HepG2 (cell line): ENCODE measurements around the gene ACAP3.

Experiments
- EZH2 ChIP-seq: conservative IDR thresholded peaks from 2 replicates; pipeline ENCODE4 v1.6.1; 2012; ENCODE audit warnings: mild to moderate bottlenecking, low read depth, low read length, moderate library complexity
- TRIM24 ChIP-seq: sonication (generic); formaldehyde crosslinking; IDR thresholded peaks from 2 replicates; pipeline ENCODE4 v1.8.0; 2022; ENCODE audit warnings: mild to moderate bottlenecking, missing genetic modification reagents
- YY1 ChIP-seq: IDR thresholded peaks from 2 replicates; pipeline ENCODE4 v1.6.1; 2011; ENCODE audit warnings: low read length, low read depth, moderate library complexity, mild to moderate bottlenecking; ENCODE audit not compliant: insufficient read depth, insufficient replicate concordance
- ZNF432 ChIP-seq: sonication (generic); formaldehyde crosslinking; IDR thresholded peaks from 2 replicates; pipeline ENCODE4 v1.5.0; 2020; ENCODE audit warnings: missing genetic modification reagents, mild to moderate bottlenecking, borderline replicate concordance

DNA sequence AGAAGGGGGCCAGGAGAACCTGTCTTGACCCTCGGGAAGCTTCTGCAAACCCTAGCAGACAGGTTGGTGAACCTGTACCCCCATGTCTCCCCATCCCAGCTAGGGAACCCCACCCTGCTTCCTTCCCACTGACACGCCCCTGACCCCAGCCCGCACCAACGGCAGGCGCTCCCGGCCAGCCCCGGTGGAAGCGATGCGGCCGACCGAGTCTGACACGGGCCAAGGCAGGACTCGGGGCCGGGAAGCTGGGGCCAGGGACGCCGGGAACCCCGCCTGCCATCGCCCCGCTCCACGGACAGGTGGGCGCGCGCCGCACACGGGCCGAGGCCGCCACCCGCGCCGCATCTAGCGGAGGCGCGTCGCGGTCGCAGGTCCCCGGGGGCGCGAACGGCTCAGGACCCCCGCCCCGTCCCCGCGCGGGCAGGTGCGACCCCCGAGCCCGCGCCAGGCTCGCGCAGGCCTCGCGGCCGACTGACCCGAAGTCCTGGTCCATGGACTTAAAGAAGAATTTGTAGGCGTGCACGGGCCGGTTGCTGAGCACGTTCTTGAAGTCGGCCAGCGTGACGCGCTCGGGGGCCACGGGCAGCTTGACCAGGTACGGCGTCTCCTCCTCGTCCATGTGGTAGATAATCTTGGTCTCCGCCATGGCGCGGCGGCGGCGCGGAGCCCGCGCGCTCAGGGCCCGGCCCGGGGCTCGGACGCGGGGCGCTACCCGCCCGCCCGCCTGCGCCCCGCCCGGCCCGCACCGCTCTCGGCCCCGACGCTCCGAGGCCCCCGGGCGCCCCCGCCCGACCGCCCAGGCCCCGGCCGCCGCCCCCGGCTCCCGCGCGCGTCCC, 40.9 kb upstream of the ACAP3 start:
- TF ChIP-seq ZNF432 (CRISPR knock-in tag) (no peak), TRIM24 (CRISPR knock-in tag) (no peak), YY1 (no peak), EZH2 (no peak)
